Effector memory CD4-positive, alpha-beta T cell (primary cell): Measurements from ENCODE around the gene MANEAL.
A peak's percentile ranks its signal among the peaks of the same experiment; 100 is the strongest.

Experiments
- DNase-seq, 3 donors: peaks; one replicate each; pipeline ENCODE4 v3.0.0-alpha.2; 2020
- H3K27ac ChIP-seq: 2 replicates; pipeline ENCODE4 v1.7.0; 2013; ENCODE audit warnings: mild to moderate bottlenecking, low read length, moderate library complexity; ENCODE audit not compliant: insufficient read depth, poor library complexity, severe bottlenecking
- H3K27me3 ChIP-seq: replicated peaks from 2 replicates; pipeline ENCODE4 v1.7.0; 2013; ENCODE audit warnings: mild to moderate bottlenecking, low read length; ENCODE audit not compliant: insufficient read depth, control insufficient read depth, poor library complexity, severe bottlenecking
- H3K36me3 ChIP-seq: 2 replicates; pipeline ENCODE4 v1.7.0; 2013; ENCODE audit warnings: mild to moderate bottlenecking, low read length, moderate library complexity; ENCODE audit not compliant: control insufficient read depth, insufficient read depth
- H3K4me1 ChIP-seq: 2 replicates; pipeline ENCODE4 v1.7.0; 2013; ENCODE audit warnings: low read length, mild to moderate bottlenecking; ENCODE audit not compliant: control insufficient read depth, insufficient read depth, poor library complexity, severe bottlenecking
- H3K4me3 ChIP-seq: 2 replicates; pipeline ENCODE4 v1.7.0; 2013; ENCODE audit warnings: low read length, low read depth, mild to moderate bottlenecking; ENCODE audit not compliant: insufficient read depth, poor library complexity, severe bottlenecking
- H3K9me3 ChIP-seq: 2 replicates; pipeline ENCODE4 v1.7.0; 2013; ENCODE audit warnings: mild to moderate bottlenecking, low read length, moderate library complexity; ENCODE audit not compliant: control insufficient read depth

Gene MANEAL

DNA sequence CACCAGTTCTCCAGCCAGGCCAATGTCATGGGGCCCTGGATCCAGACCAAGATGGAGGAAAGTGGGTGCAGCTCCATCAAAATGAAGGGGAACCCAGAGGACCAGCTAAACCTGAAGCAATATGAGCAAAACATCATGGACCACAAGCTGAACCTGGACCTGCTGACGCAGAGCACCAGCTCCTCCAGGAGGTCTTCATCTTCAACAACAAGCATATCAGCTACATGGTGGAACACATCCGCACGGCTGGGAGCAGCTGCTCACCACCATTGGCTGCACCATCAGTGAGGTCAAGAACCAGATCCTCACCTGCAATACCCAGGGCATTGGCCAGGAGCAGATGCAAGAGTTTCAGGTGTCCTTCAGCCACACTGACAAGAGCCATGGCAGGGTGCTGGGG is 15.0 kb upstream of the MANEAL start:
- H3K27me3 ChIP-seq: no peaks in the 10 kb centered on the region

DNA sequence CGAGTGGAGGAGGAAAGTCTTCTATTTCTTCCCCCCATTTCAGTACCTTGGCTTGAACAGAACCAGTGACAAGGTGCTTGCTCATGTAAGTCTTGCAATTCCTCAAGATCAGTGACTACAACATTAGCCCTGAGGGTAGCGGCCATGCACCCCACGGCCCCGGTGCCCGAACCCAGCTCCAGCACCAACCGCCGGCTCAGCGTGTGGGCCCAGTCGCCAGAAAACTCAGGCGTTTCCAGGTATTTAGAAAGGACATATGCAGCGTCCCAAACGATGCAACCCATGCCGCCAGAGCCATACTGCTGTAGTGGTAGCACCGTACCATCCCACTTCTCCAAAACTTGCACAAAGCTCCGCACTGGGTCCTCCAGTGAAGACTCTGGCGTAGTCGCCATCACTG is 11.2 kb upstream of the MANEAL start:
- H3K9me3 ChIP-seq: no peaks in the 10 kb centered on the region
- H3K4me1 ChIP-seq: no peaks in the 10 kb centered on the region
- no peak overlapping the region for H3K27ac ChIP-seq
- no peaks in the 10 kb centered on the region for H3K27me3 ChIP-seq
- no peak for DNase-seq
- H3K36me3 ChIP-seq: no peaks in the 10 kb centered on the region
- no peak overlapping the region for H3K4me3 ChIP-seq

More for the DNA sequence above, 15.0 kb upstream of the MANEAL start:
- no peak overlapping the region for H3K27ac ChIP-seq
- H3K36me3 ChIP-seq: no peaks in the 10 kb centered on the region
- no peak for DNase-seq
- H3K9me3 ChIP-seq: no peaks in the 10 kb centered on the region
- no peaks in the 10 kb centered on the region for H3K4me1 ChIP-seq
- no peak overlapping the region for H3K4me3 ChIP-seq

DNA sequence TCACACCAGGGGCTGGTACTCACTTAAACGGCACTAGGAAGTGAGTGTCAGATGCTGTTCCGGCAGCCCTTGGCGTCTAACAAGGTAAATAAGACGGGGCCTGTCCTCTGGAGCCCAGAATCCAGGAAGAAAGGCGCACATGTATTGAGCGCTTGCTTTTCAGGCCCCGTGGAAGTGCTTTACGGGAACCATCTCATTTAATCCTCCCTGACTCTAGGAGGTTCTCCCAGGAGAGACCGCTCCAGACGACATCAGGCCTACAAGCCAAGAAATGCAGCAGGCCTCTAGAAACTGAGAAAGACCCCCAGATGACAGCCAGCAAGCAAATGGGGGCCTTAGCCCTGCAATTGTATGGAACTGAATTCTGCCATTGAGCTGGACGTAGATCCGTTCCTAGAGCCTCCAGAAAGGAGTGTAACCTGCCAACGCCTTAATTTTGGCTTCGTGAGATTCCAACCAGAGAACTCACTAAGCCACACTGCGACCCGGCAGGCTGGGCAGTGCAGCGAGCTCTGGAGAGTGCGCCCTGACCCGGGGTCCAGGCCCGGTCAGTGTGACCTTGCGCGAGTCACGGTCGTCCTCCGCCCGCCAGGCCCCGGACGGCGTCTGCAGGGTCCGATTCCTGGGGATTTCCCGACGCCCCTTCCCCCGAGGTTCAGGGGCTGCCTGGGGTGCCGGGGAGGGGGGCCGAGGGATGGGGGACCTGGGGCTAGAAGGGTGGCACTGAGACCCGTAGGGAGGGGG is 532 bp upstream of the MANEAL start:
- Histone ChIP-seq H3K4me1 (peaks cover 8% of the 10 kb centered on the region), H3K36me3 (no peaks in the 10 kb centered on the region), H3K27ac (no peak overlapping the region), H3K27me3 (peaks cover 3% of the 10 kb centered on the region), H3K9me3 (no peaks in the 10 kb centered on the region), H3K4me3 (peak overlapping the region; percentile 29)
- DNase-seq: no peak

DNA sequence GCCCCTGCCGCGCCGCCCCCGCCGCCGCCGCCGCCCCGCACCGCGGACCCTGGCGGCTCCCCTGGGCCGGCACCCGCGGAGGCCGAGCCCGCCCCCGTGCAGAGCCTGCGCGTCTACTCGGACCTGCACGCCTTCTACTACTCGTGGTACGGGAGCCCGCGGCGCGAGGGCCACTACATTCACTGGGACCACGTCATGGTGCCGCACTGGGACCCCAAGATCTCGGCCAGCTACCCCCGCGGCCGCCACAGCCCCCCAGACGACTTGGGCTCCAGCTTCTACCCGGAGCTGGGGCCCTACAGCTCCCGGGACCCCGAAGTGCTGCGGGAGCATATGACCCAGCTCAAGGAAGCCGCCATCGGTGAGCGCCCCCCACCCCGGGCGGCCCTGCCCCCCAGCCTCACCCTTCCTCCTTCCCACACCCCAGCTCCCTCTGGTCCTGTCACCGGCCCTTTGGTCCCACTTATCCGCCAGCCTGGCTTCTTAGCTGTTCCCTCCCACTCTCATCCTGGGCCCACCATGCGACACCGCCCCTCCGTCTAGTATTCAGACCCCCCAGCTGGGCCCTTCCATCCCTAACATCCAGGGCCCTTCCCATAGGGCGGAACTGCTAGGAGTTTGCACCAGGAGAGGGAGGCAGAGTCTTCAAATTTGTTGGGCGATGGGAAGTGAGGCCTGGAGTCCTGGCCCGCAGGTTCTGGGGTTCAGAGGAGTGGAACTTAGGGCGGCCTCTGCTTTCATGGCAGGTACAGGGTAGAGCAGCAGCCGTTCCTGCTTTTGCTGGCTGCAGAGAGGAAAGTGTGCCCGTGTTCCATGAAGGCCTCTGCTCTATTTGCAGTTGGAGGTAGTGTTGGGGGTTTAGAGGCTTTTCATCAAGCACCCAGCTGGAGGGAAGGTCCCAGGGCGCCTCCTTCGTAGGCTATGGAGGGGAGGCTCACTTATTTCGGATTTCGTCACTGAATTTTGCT is 1.0 kb downstream of the MANEAL start:
- Histone ChIP-seq H3K27ac (no peak overlapping the region), H3K36me3 (no peaks in the 10 kb centered on the region), H3K27me3 (peaks cover 3% of the 10 kb centered on the region), H3K9me3 (no peaks in the 10 kb centered on the region), H3K4me3 (peak overlapping the region; percentile 31), H3K4me1 (peaks cover 8% of the 10 kb centered on the region)
- no peak for DNase-seq

DNA sequence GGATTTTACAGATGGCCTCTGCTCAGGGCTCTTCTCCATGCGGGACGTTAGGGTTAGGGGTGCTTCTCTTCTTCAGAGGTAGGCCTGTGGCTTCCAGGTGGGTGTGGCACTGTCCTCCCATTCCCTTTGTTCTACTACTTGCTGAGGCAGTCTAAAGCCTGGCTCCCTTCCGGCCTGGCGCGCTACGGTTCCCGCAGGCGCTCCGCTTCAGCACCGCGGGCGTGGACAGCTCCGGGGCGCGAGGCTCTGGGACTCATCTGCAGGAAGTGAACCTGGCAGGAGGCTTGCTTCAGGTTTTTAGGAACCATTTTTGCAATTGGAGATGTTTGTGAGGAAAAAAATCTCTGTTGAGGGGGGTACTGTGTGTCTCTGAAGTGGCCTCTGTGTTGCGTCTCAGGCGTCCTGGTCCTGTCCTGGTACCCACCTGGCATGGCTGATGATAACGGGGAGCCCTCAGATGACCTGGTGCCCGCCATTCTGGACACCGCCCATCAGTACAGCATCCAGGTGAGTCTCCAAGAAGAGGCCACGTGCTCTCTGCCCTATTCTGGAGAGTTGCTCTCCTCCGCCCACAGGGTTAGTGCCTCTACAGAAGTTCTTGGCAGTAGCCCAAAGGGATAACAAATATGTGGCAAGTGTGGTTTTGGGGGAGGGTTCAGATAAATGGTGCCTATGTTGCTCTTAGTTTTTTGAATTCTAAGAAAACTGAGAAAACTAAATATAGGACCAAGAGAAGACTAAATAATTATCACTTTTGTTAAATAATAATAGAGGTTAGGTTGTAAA is 1.9 kb downstream of the MANEAL start:
- no peak for DNase-seq
- H3K4me3 ChIP-seq: no peak overlapping the region

DNA sequence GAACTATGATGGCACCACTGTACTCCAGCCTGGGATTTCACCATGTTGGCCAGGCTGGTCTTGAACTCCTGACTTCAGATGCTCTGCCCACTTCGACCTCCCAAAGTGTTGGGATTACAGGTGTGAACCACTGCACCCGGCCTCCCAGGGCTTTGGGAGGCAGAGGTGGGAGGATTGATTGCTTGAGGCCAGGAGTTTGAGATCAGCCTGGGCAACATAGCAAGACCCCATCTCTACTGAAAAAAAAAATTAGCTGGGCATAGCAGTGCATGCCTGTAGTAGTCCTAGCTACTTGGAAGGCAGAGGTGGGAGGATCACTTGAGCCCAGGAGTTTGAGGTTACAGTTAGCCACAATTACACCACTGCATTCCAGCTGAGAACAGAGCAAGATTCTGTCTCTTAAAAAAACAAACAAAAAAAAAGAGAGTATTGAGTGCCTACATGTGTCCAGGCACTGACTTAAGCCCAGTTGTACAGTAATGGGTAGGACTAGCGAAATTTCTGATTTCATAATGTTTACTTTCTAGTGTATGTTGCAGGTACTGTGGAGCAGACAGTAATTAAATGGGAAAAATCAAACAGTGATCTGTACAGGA is 4.2 kb downstream of the MANEAL start:
- peaks cover 3% of the 10 kb centered on the region for H3K27me3 ChIP-seq
- no peak for DNase-seq
- peaks cover 8% of the 10 kb centered on the region for H3K4me1 ChIP-seq
- H3K36me3 ChIP-seq: peaks cover 20% of the 10 kb centered on the region
- no peak overlapping the region for H3K4me3 ChIP-seq
- H3K27ac ChIP-seq: no peak overlapping the region
- no peaks in the 10 kb centered on the region for H3K9me3 ChIP-seq

More for the DNA sequence above, 1.9 kb downstream of the MANEAL start:
- Histone ChIP-seq H3K9me3 (no peaks in the 10 kb centered on the region), H3K36me3 (peaks cover 7% of the 10 kb centered on the region), H3K27me3 (peaks cover 3% of the 10 kb centered on the region), H3K4me1 (peaks cover 8% of the 10 kb centered on the region), H3K27ac (no peak overlapping the region)

DNA sequence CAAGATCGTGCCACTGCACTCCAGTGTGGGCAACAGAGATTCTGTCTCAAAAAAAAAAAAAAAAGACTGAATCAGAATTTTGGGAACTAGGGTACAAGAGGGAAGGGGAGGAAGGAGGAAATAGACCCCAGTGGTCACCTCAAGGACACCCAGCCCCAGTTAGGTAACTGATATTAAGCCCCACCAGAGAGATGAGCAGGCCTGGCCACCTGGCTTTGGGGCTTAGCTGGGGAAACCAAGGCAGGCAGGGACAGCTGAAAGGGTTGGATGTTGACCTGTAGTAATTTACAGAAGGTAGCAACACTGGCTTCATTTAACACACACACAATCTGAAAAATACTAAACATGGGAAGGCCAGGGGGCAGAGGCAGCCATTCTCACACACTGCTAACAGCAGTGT is 8.8 kb downstream of the MANEAL start:
- Histone ChIP-seq H3K27me3 (no peaks in the 10 kb centered on the region), H3K36me3 (peaks cover 58% of the 10 kb centered on the region), H3K4me1 (peaks cover 11% of the 10 kb centered on the region), H3K27ac (no peak overlapping the region), H3K4me3 (no peak overlapping the region), H3K9me3 (no peaks in the 10 kb centered on the region)
- no peak for DNase-seq

DNA sequence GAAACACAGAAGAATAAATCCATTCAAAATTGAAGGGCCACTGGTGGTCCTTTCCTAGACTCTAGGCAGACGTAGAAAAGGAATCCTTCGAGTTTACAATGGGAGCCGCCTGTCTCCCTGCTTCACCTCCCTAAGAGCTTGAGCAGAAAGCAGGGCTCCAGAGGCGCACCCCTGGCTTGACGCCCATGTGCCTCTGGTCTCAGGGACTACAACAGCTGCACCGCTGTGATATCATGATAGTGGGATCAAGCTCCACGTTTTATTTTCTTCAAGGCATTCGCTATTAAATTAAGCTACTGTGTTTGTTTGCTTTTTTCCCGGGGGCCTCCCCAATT is 13.5 kb downstream of the MANEAL start:
- H3K27ac ChIP-seq: peak overlapping the region; percentile 88
- H3K9me3 ChIP-seq: no peaks in the 10 kb centered on the region
- peaks cover 45% of the 10 kb centered on the region for H3K36me3 ChIP-seq
- no peaks in the 10 kb centered on the region for H3K27me3 ChIP-seq
- no peak for DNase-seq
- peaks cover 19% of the 10 kb centered on the region for H3K4me1 ChIP-seq
- H3K4me3 ChIP-seq: peak overlapping the region; percentile 89

DNA sequence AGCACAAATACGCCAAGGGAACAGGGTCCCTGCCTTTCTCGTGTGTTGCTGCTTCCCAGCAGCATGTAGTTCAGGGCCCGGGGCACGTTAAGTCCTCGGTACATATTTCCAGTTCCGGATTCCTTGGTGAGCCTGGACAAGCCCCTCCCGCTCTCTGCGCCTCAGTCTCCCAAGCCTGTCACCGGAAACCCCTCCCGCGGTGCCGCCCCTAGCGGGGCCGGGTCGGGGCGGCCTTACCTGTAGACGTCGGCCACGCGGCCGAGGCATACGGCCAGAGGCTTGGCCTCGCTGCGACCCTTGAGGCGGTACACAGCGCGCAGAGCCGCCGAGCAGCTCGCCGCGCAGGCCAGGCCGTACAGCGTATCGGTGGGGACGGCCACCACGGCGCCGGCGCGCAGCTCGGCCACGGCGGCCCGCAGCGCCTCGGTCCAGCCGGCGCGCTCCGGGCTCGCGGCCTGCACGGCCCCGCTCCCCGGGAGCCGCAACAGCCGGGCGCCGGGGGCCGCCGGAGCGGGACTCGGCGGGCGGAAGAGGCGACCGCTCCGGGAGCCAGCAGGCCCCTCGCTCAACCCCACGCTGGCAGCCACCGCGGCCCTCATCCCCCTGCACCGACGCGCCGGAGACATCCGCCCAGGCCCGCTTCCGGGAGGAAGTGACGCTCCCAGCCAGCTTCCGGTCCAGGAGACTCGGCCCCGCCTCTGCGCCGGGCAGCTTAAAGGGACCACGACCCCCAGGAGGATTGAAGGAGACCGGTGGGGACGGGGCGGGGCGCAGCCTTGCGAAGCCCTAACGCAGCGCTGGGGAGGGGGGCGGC is 14.1 kb downstream of the MANEAL start, which contains the start of the genes C1orf122 and YRDC:
Gene C1orf122, plus strand, starts transcription at position 236 of the 814 bp plus-strand sequence. CDS start 615 bp downstream, outside the sequence.
Gene YRDC, minus strand, starts transcription at position 654 of the 814 bp plus-strand sequence. Its CDS starts 28 bp downstream, at position 626.
- Histone ChIP-seq H3K4me3 (peak within 1 kb of the TSS; percentile 89), H3K36me3 (peaks cover 39% of the 10 kb centered on the region), H3K4me1 (peaks cover 19% of the 10 kb centered on the region), H3K9me3 (no peaks in the 10 kb centered on the region), H3K27ac (peak within 1 kb of the TSS; percentile 88), H3K27me3 (no peaks in the 10 kb centered on the region)
- peak; percentile 83 to 88 (median 84) for DNase-seq
